ENCODE results near the gene LRRC14B. TPM values are rescaled to one million over a fixed set of nuclear protein-coding genes. Genes with fewer than 3 reads are reported as not detected.
"Not testable (repeated sequence)": the region's sequence is repeated elsewhere in the genome, so short reads cannot be mapped to it uniquely, and the experiment has no call there.

LRRC14B gene
- total RNA-seq, 2 donors from 2014 or later = not detected

DNA sequence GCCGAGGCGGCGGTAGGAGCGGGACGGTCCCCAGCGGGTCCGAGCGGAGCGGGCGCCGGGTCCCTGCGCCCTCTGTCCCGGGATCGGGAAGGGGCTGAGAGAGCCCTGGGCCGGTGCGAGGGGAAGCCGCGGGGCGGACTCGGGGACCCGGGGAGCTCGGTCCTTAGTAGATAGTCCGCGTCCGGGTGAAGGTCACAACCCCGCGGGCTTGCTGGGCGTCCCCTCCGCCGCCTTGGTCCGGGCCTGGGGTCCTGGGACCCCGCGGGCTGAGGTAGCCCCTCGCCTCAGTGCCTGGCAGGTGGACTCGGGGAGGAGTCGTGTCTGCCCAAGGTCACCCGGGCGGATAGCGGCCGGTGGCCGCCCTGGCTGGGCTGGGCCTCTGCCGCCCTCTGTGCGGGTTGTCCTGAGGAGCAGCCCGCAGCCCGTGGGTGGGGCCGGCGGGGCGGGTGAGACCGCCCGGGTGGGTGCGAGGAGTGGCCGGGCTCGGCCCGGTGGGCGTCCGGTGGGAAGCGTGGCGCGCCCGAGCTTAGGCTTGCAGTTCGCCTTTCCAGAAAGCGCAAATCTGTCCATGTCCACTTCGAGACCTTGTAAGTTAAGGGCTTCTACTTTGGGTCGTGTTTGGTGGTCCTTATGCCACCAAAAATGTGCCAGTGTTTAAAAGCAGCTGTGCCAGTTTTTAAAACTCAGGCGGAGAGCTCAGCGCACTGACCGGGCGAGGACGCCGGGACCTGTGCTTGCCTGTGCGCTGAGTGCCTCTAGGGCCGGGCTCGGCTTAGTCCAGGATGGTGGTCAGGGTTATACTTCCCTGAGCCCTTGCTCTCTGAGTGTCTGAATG is 27.4 kb downstream of the LRRC14B start:
- DNase-seq (peak in 1 of 3 donors; percentile 20), ATAC-seq (peak; percentile 13)
- Mint-ChIP-seq H3K27me3 (no peaks in the 10 kb centered on the region), H3K27ac (peak overlapping the region; percentile 96), H3K4me3 (peak overlapping the region; percentile 92), H3K4me1 (peaks cover 38% of the 10 kb centered on the region), H3K36me3 (ENCODE audit: low read depth) (no peaks in the 10 kb centered on the region)
- no peaks in the 10 kb centered on the region for H3K9me3 ChIP-seq (ENCODE audit: control insufficient read depth, low read length, poor library complexity, severe bottlenecking)

DNA sequence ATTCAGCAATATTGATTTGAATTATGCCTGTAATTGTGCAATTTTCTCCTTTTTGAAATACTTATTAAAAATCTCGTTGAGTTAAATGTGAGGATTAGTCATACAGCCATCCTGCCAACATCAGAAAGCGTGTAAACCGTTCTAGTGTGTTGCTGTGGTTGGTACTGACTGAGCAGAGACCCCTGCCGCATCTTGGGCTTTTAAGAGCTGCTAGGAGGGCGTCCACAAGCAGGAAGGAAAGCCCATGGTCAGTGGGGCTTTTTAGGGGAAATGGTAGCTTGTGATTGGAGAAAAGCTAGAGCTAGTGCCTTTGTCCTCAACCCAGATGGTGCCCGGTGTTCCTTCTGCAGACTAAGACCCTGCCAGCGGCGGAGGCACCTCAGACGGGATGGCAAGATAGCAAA is 28.2 kb downstream of the LRRC14B start:
- Mint-ChIP-seq H3K27ac (peak overlapping the region; percentile 96), H3K27me3 (no peaks in the 10 kb centered on the region), H3K36me3 (ENCODE audit: low read depth) (no peaks in the 10 kb centered on the region), H3K4me1 (peaks cover 33% of the 10 kb centered on the region), H3K4me3 (peak overlapping the region; percentile 92)
- ATAC-seq = peak; percentile 24
- H3K9me3 ChIP-seq (ENCODE audit: control insufficient read depth, low read length, poor library complexity, severe bottlenecking) = no peaks in the 10 kb centered on the region
- no peak for DNase-seq

DNA sequence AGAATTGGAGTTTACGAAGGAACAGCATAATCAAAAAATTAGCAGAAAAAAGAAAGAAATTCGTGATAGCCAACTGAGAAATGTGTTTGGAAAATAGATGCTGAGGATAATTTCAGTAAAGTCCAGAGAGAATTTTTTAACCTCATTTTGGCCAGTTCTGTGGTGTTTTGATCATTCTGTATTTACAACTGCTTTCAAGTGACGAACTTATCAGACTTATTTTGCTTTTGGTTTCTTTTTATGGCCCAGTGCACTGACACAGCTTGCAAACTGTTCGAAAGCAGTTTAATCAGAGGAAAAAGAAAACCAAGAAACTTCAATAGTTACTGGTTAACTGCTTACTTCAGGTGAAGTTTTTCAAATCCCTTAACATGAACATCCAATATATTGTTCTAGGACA is 28.7 kb downstream of the LRRC14B start:
- Mint-ChIP-seq H3K36me3 (ENCODE audit: low read depth) (no peaks in the 10 kb centered on the region), H3K27me3 (no peaks in the 10 kb centered on the region), H3K4me3 (peak overlapping the region; percentile 92), H3K27ac (peak overlapping the region; percentile 96), H3K4me1 (peaks cover 31% of the 10 kb centered on the region)
- DNase-seq (no peak), ATAC-seq (peak; percentile 27)
- no peaks in the 10 kb centered on the region for H3K9me3 ChIP-seq (ENCODE audit: control insufficient read depth, low read length, poor library complexity, severe bottlenecking)

DNA sequence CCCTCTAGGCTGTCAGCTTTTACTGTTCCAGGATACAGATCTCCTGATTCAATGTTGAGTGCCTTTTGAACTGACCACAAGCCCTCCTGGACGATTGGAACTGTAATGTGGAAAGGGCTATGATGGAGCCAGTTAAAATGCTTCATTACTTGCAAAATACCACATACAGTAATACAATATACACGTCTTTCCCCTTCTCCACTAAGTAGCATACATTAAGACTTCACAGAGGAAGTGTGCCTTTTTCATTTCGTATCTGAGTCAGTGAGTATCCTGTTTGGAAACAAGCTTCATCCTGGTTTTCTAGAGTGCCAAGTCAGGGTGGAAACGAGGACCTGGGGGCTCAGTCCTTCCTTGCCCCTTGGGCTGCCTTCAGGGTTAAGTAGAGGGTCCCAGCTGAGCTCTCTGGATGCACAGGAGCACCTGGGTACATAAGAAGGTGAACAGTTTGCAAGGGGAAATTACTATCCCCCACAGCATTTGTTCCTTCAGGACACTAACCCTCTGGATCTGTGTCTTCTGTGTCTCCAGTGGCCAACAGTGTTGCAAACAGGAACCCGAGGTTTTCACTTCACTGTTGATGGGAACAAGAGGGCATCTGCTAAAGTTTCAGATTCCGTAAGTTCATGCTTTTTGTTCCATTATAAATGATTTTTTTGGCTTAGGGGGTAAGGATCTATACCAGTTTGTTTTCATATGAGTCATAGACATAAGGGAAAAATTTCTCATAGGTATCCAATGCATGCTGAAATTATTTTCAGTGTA is 31.8 kb downstream of the LRRC14B start:
- ATAC-seq; DNase-seq; H3K9me3 ChIP-seq (ENCODE audit: control insufficient read depth, low read length, poor library complexity, severe bottlenecking); H3K36me3 Mint-ChIP-seq (ENCODE audit: low read depth); H3K27me3 Mint-ChIP-seq: not testable (repeated sequence)
- Mint-ChIP-seq H3K4me3 (peak overlapping the region; percentile 25), H3K4me1 (peaks cover 28% of the 10 kb centered on the region), H3K27ac (peak overlapping the region; percentile 96)

DNA sequence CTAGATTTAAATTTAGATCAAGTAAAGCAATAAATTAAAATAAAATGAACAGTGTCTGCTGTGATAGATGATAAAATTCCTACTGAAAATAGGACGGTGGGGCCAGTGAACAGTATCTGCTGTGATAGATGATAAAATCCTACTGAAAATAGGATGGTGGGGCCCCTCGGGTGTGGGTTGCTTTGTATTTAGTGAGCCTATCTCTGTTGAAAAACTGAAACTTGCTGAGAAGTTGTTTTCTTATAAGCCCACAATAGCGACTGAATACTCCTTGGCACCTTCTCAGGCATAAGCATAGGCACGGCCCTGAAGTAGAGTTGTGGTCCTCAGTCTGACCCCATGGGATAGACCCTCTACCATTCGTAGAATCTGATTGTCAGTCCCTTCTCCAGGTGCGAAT is 32.5 kb downstream of the LRRC14B start:
- Mint-ChIP-seq H3K27ac (peak overlapping the region; percentile 96), H3K27me3 (no peaks in the 10 kb centered on the region), H3K4me3 (no peak overlapping the region), H3K4me1 (peaks cover 28% of the 10 kb centered on the region), H3K36me3 (ENCODE audit: low read depth) (peaks cover 9% of the 10 kb centered on the region)
- H3K9me3 ChIP-seq (ENCODE audit: control insufficient read depth, low read length, poor library complexity, severe bottlenecking) = no peaks in the 10 kb centered on the region
- DNase-seq (no peak), ATAC-seq (no peak)

DNA sequence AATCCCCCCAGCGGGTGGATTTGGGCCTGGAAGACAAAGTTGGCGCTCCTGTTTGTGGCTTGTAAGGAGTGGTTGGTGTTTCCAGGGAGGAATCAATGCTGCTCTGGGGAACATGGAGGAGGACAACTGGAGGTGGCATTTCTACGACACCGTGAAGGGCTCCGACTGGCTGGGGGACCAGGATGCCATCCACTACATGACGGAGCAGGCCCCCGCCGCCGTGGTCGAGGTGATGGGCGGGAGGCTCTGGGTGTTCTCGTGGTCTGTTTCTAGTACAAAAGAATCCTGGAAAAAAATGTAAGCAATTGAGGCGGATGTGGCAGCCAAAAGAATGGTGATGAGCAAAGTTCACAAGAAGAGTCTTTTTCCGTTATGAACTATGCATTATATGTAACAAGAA is 34.0 kb downstream of the LRRC14B start:
- Mint-ChIP-seq H3K27ac (peak overlapping the region; percentile 29), H3K4me1 (peaks cover 28% of the 10 kb centered on the region), H3K4me3 (no peak overlapping the region), H3K27me3 (no peaks in the 10 kb centered on the region), H3K36me3 (ENCODE audit: low read depth) (peaks cover 10% of the 10 kb centered on the region)
- no peaks in the 10 kb centered on the region for H3K9me3 ChIP-seq (ENCODE audit: control insufficient read depth, low read length, poor library complexity, severe bottlenecking)
- ATAC-seq (no peak), DNase-seq (no peak)

DNA sequence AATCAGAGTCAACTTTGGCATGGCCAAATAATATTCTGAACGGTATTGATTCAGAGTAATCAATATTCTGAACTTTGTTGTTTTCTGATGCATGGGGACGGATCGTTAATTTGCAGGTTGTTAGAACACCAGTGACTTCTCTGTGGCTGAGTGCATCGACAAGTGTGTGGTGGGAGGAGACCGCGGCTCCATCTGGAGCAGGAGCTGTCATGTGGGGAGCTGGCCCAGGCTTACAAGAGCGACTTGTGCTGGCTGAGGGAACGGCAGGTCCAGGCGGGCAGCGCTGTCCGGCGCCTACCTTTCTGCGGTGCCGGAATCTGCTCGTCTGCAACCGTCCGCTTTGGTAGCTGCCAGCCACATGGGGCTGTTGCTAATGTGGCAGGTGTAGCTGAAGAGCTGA is 36.1 kb downstream of the LRRC14B start:
- not testable (repeated sequence) for H3K4me3 Mint-ChIP-seq; H3K9me3 ChIP-seq (ENCODE audit: control insufficient read depth, low read length, poor library complexity, severe bottlenecking); DNase-seq; ATAC-seq; H3K27me3 Mint-ChIP-seq
- H3K27ac Mint-ChIP-seq = peak overlapping the region; percentile 24
- H3K36me3 Mint-ChIP-seq (ENCODE audit: low read depth) = peaks cover 10% of the 10 kb centered on the region
- peaks cover 24% of the 10 kb centered on the region for H3K4me1 Mint-ChIP-seq

DNA sequence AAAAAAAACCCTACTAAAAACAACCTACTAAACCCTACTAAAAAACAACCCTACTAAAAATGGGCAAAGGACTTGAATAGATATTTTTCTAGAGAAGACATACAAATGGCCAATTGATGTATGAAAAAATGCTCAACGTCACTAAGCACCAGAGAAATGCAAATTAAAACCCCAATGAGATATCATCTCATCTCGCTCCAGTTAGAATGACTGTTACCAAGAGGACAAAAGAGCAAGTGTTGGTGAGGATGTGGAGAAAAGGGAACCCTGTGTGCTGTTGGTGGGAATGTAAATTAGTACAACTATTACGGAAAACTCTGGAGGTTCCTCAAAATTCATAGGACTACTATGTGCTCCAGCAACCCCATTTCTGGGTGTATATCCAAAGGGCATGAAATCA is 37.6 kb downstream of the LRRC14B start:
- no peak overlapping the region for H3K27ac Mint-ChIP-seq
- no peak for ATAC-seq

DNA sequence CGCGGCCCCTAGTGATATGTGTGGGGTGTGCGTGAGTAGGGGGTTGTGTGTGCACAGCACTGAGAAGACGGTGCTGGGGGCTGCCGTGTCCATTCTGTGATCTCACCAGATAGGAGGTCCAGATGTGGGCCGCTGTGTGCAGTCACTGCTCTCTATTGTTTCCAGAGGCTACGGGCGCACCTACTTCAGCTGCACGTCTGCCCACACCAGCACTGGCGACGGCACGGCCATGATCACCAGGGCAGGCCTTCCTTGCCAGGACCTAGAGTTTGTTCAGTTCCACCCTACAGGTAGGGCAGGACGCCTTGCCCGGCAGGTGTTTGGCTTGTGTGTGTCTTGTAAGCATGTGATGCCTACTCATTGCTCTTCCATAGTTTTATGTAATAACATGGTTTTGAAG is 39.4 kb downstream of the LRRC14B start:
- H3K27ac Mint-ChIP-seq = peak overlapping the region; percentile 63
- H3K36me3 Mint-ChIP-seq (ENCODE audit: low read depth) = peaks cover 11% of the 10 kb centered on the region

More for the DNA sequence above, 37.6 kb downstream of the LRRC14B start:
- no peaks in the 10 kb centered on the region for H3K27me3 Mint-ChIP-seq
- no peaks in the 10 kb centered on the region for H3K9me3 ChIP-seq (ENCODE audit: control insufficient read depth, low read length, poor library complexity, severe bottlenecking)
- H3K4me1 Mint-ChIP-seq = peaks cover 15% of the 10 kb centered on the region
- DNase-seq = no peak
- H3K36me3 Mint-ChIP-seq (ENCODE audit: low read depth) = peaks cover 12% of the 10 kb centered on the region
- H3K4me3 Mint-ChIP-seq = no peak overlapping the region

DNA sequence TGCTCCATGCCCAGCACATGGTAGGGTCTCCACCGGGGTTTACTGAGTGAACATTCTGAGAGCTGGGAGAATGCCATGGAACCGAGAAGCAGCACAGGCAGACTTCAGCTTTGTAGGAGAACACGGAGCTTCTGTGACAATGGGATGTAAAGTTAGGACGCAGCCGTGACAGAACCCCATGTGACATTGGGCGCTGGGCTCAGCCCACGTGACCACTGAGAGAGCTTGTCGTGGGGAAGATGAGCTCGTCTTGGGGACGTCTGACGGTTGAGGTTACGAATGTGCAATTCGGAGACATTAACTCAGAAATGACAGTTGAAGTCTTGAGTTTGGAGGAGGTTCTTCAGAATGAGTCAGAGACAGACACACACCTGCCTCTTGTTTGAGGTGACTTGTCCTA is 40.4 kb downstream of the LRRC14B start:
- Mint-ChIP-seq H3K27ac (no peak overlapping the region), H3K4me1 (peaks cover 9% of the 10 kb centered on the region), H3K27me3 (no peaks in the 10 kb centered on the region), H3K4me3 (no peak overlapping the region), H3K36me3 (ENCODE audit: low read depth) (peaks cover 9% of the 10 kb centered on the region)
- no peak for ATAC-seq
- no peaks in the 10 kb centered on the region for H3K9me3 ChIP-seq (ENCODE audit: control insufficient read depth, low read length, poor library complexity, severe bottlenecking)
- DNase-seq = no peak

More for the DNA sequence above, 39.4 kb downstream of the LRRC14B start:
- H3K4me3 Mint-ChIP-seq = peak overlapping the region; percentile 45
- no peaks in the 10 kb centered on the region for H3K27me3 Mint-ChIP-seq
- H3K9me3 ChIP-seq (ENCODE audit: control insufficient read depth, low read length, poor library complexity, severe bottlenecking) = no peaks in the 10 kb centered on the region
- peaks cover 11% of the 10 kb centered on the region for H3K4me1 Mint-ChIP-seq
- ATAC-seq (no peak), DNase-seq (no peak)

DNA sequence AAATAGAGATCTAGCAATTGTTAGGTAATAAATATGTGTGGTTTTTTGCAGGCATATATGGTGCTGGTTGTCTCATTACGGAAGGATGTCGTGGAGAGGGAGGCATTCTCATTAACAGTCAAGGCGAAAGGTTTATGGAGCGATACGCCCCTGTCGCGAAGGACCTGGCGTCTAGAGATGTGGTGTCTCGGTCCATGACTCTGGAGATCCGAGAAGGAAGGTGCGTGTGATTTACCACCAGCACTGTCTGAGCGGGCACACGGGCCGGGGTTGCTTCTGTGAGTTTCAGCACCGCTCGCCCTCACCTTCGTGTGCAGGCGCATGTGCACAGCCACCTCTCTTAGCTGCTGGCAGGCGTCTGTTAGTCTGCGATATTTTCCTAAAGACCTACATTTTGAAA is 42.1 kb downstream of the LRRC14B start:
- peak overlapping the region; percentile 29 for H3K27ac Mint-ChIP-seq
- not testable (repeated sequence) for DNase-seq; H3K4me3 Mint-ChIP-seq; H3K27me3 Mint-ChIP-seq; ATAC-seq; H3K9me3 ChIP-seq (ENCODE audit: control insufficient read depth, low read length, poor library complexity, severe bottlenecking); H3K36me3 Mint-ChIP-seq (ENCODE audit: low read depth); H3K4me1 Mint-ChIP-seq

DNA sequence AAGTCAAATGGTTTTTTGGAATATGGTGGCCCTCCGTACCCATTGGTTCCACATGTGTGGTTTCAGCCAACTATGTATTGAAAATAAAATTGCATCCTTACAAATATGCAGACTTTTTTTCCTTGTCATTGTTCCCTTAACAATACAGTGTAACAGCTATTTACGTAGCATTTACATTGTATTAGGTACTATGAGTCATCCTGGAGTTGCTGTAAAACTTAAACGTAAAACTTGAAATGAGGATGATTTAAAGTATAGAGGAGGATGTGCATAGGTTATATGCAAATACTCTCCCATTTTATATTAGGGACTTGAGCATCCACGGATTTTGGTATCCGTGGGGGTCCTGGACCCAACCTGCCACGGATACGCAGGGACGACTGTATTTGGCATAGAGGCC is 43.2 kb downstream of the LRRC14B start:
- Mint-ChIP-seq H3K4me1 (peaks cover 3% of the 10 kb centered on the region), H3K4me3 (no peak overlapping the region), H3K27ac (no peak overlapping the region), H3K36me3 (ENCODE audit: low read depth) (peaks cover 2% of the 10 kb centered on the region), H3K27me3 (no peaks in the 10 kb centered on the region)
- ATAC-seq = no peak
- H3K9me3 ChIP-seq (ENCODE audit: control insufficient read depth, low read length, poor library complexity, severe bottlenecking) = no peaks in the 10 kb centered on the region
- DNase-seq = no peak

DNA sequence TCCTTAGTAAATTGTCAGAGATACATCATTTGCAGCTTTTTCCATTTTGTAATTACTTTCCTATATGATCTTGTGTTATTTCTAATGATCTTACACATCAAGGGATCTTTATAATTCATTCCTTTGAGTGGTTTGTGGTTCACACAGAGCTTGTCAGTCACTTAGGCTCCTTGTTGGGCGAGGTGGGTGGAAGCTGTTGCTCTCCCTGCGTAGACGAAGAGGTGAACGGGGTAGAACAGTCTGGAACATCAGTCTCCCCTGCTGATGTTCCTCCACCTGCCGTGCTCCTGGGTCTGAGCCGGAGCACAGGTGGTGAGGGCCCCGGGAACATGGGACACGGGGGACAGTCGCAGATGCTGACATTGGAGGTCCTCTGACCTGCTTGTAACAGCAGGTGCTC is 44.2 kb downstream of the LRRC14B start:
- not testable (repeated sequence) for H3K27me3 Mint-ChIP-seq; H3K27ac Mint-ChIP-seq; DNase-seq; ATAC-seq; H3K4me3 Mint-ChIP-seq; H3K9me3 ChIP-seq (ENCODE audit: control insufficient read depth, low read length, poor library complexity, severe bottlenecking); H3K36me3 Mint-ChIP-seq (ENCODE audit: low read depth); H3K4me1 Mint-ChIP-seq
